Measurements from ENCODE around the gene ANKRD34A. TPM values are rescaled to one million over a fixed set of nuclear protein-coding genes. Genes with fewer than 3 reads are reported as not detected.

The ANKRD34A gene
- total and polyA plus RNA-seq, 2 of the 8 experiments (the other 6 are each of a cell fraction or from before 2014, with no cell fraction given) = 0.15 to 0.20 TPM

GRCh38 chr1:145949219-145949618 is 15.2 kb downstream of the ANKRD34A start (continued):
- TF ChIP-seq PHF8 (conservative IDR thresholded peaks at IDR 0.05; ENCODE audit: low read depth, low read length) = no peak

Data from H1 (cell line).